HEK293 (cell line): ENCODE results near the gene ZNF664.

Source experiments
- CTCF ChIP-seq: fragments of 450-650 bp; formaldehyde crosslinking; IDR thresholded peaks from 2 replicates; pipeline ENCODE4 v1.5.1; 2016; ENCODE audit warnings: missing biosample characterization, missing genetic modification characterization
- KLF17 ChIP-seq: fragments of 450-650 bp; formaldehyde crosslinking; IDR thresholded peaks from 2 replicates; pipeline ENCODE4 v1.5.1; 2016; ENCODE audit warnings: missing biosample characterization, missing genetic modification characterization
- ZBTB17 ChIP-seq: fragments of 450-650 bp; formaldehyde crosslinking; IDR thresholded peaks from 2 replicates; pipeline ENCODE4 v1.5.1; 2016; ENCODE audit warnings: missing biosample characterization, missing genetic modification characterization
- ZNF366 ChIP-seq: fragments of 450-650 bp; formaldehyde crosslinking; conservative IDR thresholded peaks from 2 replicates; pipeline ENCODE4 v1.5.1; 2016; ENCODE audit warnings: missing biosample characterization, missing genetic modification characterization
- ZNF707 ChIP-seq: fragments of 450-650 bp; formaldehyde crosslinking; IDR thresholded peaks from 2 replicates; pipeline ENCODE4 v1.5.1; 2016; ENCODE audit warnings: missing biosample characterization, missing genetic modification characterization
- ZSCAN5A ChIP-seq: fragments of 450-650 bp; formaldehyde crosslinking; IDR thresholded peaks from 2 replicates; pipeline ENCODE4 v1.5.1; 2016; ENCODE audit warnings: missing biosample characterization, missing genetic modification characterization

DNA sequence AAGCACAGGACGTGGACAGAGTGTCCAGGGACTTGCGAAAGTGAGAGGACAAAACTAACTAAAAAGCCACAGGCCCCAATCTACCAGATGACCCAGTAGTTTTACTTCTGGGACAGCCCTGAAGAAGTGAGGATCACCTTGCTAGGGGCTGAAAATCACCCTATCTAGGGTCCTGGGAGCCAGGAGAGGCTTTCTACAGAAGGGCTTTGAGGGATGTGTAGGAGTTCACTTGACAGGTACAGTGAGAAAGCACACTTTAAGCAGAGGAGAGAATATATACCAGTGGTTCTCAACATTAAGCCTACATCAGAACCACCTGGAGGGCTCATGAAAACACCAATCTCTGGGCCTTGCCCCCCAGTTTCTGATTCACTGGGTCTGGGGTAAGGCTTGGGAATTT lies 60.8 kb downstream of the ZNF664 start:
- TF ChIP-seq CTCF (tag by site-specific recombination) (no peak), KLF17 (tag by site-specific recombination) (no peak), ZSCAN5A (tag by site-specific recombination) (no peak), ZNF366 (tag by site-specific recombination) (no peak), ZNF707 (tag by site-specific recombination) (no peak), ZBTB17 (tag by site-specific recombination) (no peak)
